ENCODE data around the gene RIMS4. TPM values are rescaled to one million over a fixed set of nuclear protein-coding genes. Genes with fewer than 3 reads are reported as not detected.

The RIMS4 gene
- total RNA-seq, 1 experiment from 2014 or later, result 16.3 TPM

- no peak within 1 kb of the TSS for H4K8ac ChIP-seq (replicated peaks; ENCODE audit: insufficient read length, low read depth, low read length)
- no peak within 1 kb of the TSS for H3K27ac ChIP-seq (ENCODE audit: insufficient read length, low read depth, low read length)
- no peak within 1 kb of the TSS for H2AFZ ChIP-seq (ENCODE audit: low read length)
- H3K18ac ChIP-seq (ENCODE audit: insufficient read length, low read depth, low read length), result peak within 1 kb of the TSS; percentile 38
- no peak within 1 kb of the TSS for H2BK12ac ChIP-seq (ENCODE audit: insufficient read length, low read depth, low read length)
- TF ChIP-seq CTCF (conservative IDR thresholded peaks at IDR 0.05), result no peak
- H3K27me3 Mint-ChIP-seq (ENCODE audit: low read depth), result peaks cover 78% of the 10 kb centered on the region
- no peak within 1 kb of the TSS for H3K23ac ChIP-seq (ENCODE audit: insufficient read length, low read depth, low read length)
- no peak within 1 kb of the TSS for H3T11ph ChIP-seq (ENCODE audit: low read length)
- no peak within 1 kb of the TSS for H3K56ac ChIP-seq (ENCODE audit: insufficient read length, low read depth, low read length)
- no peak within 1 kb of the TSS for H2BK20ac ChIP-seq (ENCODE audit: low read depth, low read length, poor library complexity, severe bottlenecking)
- H3K27ac Mint-ChIP-seq, result no peak within 1 kb of the TSS; a peak in 1 of 7 replicates
- H3K27me3 ChIP-seq (ENCODE audit: insufficient read depth, low read length), result peaks cover 7% of the 10 kb centered on the region; the same call in 1 of the 2 replicates
- no peak within 1 kb of the TSS for H2BK5ac ChIP-seq (ENCODE audit: insufficient read length, low read length)
- H3K9ac ChIP-seq (ENCODE audit: extremely low read depth, insufficient read length, low read length), result peak within 1 kb of the TSS; percentile 27
- H3K9me3 ChIP-seq (ENCODE audit: control insufficient read depth, low read depth, low read length), result no peaks in the 10 kb centered on the region
- H3K23me2 ChIP-seq (ENCODE audit: insufficient read length, low read depth, low read length, poor library complexity, severe bottlenecking), result peaks cover 8% of the 10 kb centered on the region
- no peaks in the 10 kb centered on the region for H4K20me1 ChIP-seq (ENCODE audit: control insufficient read depth, insufficient read depth, insufficient read length)
- no peak for DNase-seq
- peaks cover 12 to 33% of the 10 kb centered on the region in 2 experiments for H3K4me1 Mint-ChIP-seq
- no peaks in the 10 kb centered on the region; a peak in 1 of 5 replicates for H3K9me3 Mint-ChIP-seq
- no peak within 1 kb of the TSS for H2AK5ac ChIP-seq (ENCODE audit: insufficient read length, low read length)
- peak within 1 kb of the TSS; percentile 92 for H3K4me2 ChIP-seq (ENCODE audit: insufficient read depth, insufficient read length, low read length)
- peak within 1 kb of the TSS; percentile 62 to 77 for H3K4me3 Mint-ChIP-seq
- H3K14ac ChIP-seq (ENCODE audit: insufficient read depth, low read length), result peak within 1 kb of the TSS; percentile 58
- H3K36me3 Mint-ChIP-seq (ENCODE audit: insufficient read depth in 1 of 3, low read depth in 3 of 3), result no peaks in the 10 kb centered on the region
- H3K79me2 ChIP-seq (ENCODE audit: insufficient read depth, low read length), result no peaks in the 10 kb centered on the region
- H4K91ac ChIP-seq (ENCODE audit: insufficient read length, low read depth, low read length), result no peak within 1 kb of the TSS
- WGBS (ENCODE audit: extremely low coverage, insufficient read length, low lambda C conversion rate), result no CpG with 5 or more reads among the region's 81 CpGs
- no peak within 1 kb of the TSS for H4K5ac ChIP-seq (ENCODE audit: insufficient read length, low read depth, low read length)
- H3K4me1 ChIP-seq (ENCODE audit: insufficient read depth, low read length), result no peaks in the 10 kb centered on the region
- H2BK15ac ChIP-seq (ENCODE audit: low read depth, low read length), result no peak within 1 kb of the TSS
- H2BK120ac ChIP-seq (ENCODE audit: low read depth, low read length, poor library complexity, severe bottlenecking), result no peak within 1 kb of the TSS
- H3K79me1 ChIP-seq (ENCODE audit: insufficient read depth, low read depth, low read length, poor library complexity, severe bottlenecking), result no peaks in the 10 kb centered on the region
- H3K4ac ChIP-seq (ENCODE audit: low read depth, low read length), result no peak within 1 kb of the TSS
These were observed 64.6 kb downstream of the RIMS4 start, which contains the start of gene KCNK15 for GRCh38 chr20:44745598-44746366. KCNK15 (plus strand) TSS chr20:44745865; CDS start chr20:44745911, 46 bp downstream.

Data from H9 (cell line).